ENCODE results near the gene POU2F2. TPM values are rescaled to one million over a fixed set of nuclear protein-coding genes. Genes with fewer than 3 reads are reported as not detected.

POU2F2 gene
- total RNA-seq, 1 donor from 2014 or later: 0.83 TPM

DNA sequence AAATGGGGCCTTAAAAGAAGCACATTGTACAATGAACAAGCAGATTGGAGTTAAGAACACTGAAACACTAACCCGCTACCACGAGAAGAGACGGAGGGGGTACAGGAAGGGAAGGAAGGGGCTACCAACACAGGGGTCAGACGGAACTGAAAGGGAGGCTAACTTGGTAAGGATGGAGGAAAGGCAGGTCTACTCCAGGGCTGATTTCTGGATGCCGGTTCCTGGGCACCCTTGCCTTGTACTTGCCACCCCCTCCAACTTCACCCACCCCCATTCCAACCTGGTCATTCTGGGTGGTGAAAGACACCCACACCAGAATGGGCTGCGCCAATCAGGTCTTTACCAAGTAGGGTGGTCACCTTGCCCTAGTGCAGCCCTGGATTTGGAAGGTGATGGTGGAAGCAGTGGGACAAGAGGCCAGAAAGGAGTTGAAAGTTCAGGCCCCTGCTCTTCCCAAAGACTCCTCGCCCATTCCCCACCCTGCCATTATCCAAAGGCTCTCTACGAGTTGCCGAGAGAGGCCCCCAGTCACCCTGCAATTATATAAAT is 46.0 kb downstream of the POU2F2 start:
- ATAC-seq: no peak
- no peak for DNase-seq (ENCODE audit: low spot score)

DNA sequence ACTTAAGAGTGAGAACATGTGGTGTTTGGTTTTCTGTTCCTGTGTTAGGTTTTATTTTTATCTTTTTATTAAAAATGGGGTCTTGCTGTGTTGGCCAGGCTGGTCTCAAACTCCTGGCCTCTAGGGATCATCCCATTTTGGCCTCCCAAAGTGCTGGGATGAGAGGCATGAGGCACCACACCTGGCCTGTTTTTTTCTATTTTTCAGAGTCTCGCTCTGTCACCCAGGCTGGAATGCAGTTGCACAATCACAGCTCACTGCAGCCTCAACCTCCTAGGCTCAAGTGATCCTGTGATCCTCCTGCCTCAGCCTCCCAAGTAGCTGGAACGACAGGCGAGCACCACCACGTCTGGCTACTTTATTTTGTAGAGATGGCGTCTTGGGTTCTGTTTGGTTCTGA is 48.7 kb downstream of the POU2F2 start:
- no peak for ATAC-seq
- DNase-seq (ENCODE audit: low spot score): no peak

DNA sequence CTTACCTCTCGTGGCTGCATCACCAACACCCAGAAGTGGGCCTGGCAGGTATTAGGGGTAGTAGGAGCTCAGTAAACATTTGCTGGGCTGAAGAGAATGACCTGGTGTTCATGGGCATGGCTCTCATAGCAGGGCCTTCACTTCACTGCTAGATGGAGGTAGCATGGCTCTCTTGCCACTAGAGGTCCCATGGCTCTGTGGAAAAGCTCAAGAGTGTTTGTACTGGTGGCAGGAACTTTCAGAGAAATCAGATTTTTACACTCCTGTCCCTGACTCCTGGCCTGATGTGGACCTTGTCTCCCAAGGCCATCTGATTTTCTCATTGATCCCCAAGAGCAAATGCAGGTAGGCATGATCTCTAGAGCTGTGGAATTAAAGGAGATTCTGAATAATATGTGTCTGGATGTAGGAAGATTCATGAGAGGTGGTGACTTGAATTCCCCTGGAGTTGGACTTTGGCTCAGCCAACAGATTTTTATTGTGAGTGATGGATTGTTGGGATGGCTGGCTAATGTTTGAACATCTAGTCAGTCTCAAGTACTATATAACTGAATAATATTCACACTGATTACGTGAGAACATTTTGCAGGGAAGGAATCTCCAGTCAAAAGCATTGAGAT is 50.6 kb downstream of the POU2F2 start:
- DNase-seq (ENCODE audit: low spot score): no peak
- ATAC-seq: peak; percentile 83

DNA sequence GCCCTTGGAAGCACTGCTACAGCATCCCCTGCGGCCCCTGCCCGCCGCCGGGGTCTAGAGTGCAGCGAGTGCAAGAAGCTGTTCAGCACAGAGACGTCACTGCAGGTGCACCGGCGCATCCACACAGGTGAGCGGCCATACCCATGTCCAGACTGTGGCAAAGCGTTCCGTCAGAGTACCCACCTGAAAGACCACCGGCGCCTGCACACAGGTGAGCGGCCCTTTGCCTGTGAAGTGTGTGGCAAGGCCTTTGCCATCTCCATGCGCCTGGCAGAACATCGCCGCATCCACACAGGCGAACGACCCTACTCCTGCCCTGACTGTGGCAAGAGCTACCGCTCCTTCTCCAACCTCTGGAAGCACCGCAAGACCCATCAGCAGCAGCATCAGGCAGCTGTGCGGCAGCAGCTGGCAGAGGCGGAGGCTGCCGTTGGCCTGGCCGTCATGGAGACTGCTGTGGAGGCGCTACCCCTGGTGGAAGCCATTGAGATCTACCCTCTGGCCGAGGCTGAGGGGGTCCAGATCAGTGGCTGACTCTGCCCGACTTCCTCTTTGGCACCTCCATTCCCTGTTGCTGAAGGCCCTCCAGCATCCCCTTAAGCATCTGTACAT is 51.4 kb downstream of the POU2F2 start:
- no peak for ATAC-seq
- no peak for DNase-seq (ENCODE audit: low spot score)

DNA sequence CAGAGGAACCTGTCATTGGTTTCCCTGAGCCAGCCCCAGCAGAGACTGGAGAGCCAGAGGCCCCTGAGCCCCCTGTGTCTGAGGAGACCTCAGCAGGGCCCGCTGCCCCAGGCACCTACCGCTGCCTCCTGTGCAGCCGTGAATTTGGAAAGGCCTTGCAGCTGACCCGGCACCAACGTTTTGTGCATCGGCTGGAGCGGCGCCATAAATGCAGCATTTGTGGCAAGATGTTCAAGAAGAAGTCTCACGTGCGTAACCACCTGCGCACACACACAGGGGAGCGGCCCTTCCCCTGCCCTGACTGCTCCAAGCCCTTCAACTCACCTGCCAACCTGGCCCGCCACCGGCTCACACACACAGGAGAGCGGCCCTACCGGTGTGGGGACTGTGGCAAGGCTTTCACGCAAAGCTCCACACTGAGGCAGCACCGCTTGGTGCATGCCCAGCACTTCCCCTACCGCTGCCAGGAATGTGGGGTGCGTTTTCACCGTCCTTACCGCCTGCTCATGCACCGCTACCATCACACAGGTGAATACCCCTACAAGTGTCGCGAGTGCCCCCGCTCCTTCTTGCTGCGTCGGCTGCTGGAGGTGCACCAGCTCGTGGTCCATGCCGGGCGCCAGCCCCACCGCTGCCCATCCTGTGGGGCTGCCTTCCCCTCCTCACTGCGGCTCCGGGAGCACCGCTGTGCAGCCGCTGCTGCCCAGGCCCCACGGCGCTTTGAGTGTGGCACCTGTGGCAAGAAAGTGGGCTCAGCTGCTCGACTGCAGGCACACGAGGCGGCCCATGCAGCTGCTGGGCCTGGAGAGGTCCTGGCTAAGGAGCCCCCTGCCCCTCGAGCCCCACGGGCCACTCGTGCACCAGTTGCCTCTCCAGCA is 52.1 kb downstream of the POU2F2 start:
- ATAC-seq (no peak), DNase-seq (ENCODE audit: low spot score) (no peak)

DNA sequence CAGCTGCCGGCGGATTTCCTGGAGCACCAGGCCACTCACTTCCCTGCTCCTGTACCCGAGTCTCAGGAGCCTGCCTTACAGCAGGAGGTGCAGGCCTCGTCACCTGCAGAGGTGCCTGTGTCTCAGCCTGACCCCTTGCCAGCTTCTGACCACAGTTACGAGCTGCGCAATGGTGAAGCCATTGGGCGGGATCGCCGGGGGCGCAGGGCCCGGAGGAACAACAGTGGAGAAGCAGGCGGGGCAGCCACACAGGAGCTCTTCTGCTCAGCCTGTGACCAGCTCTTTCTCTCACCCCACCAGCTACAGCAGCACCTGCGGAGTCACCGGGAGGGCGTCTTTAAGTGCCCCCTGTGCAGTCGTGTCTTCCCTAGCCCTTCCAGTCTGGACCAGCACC is 53.0 kb downstream of the POU2F2 start:
- DNase-seq (ENCODE audit: low spot score) (no peak), ATAC-seq (no peak)

DNA sequence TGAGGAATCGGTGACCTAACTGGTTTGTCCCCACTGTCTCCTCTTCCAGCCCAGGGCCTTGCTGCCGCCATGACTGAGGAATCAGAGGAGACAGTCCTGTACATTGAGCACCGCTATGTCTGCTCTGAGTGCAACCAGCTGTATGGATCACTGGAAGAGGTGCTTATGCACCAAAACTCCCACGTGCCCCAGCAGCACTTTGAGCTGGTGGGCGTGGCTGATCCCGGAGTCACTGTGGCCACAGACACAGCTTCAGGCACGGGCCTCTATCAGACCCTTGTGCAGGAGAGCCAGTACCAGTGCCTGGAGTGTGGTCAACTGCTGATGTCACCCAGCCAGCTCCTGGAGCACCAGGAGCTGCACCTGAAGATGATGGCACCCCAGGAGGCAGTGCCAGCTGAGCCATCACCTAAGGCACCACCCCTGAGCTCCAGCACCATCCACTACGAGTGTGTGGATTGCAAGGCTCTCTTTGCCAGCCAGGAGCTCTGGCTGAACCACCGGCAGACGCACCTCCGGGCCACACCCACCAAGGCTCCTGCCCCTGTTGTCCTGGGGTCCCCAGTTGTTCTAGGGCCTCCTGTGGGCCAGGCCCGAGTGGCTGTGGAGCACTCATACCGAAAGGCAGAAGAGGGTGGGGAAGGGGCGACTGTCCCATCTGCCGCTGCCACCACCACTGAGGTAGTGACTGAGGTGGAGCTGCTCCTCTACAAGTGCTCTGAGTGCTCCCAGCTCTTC is 53.5 kb downstream of the POU2F2 start:
- ATAC-seq: no peak

DNA sequence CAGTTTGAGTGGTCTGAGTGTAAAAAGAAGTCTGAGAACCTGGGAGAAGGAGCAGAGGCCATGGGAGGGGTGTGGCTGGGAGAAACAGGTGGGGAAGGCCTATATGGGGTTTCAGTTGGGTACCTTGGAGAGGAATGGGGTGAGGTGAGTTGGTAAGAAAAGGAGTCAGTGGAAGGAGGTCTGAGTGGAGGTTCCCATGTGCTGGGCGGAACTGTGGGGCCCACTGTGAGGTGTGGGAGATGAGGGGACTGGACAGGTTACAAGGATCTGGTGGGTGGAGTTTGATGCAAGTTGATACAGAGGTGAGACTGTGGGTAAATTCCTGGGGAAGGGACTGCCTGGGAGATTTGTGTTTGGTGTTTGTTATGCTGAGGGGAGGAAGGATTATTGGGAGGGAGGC is 54.2 kb downstream of the POU2F2 start:
- ATAC-seq: no peak

More for the DNA sequence above, 53.5 kb downstream of the POU2F2 start:
- no peak for DNase-seq (ENCODE audit: low spot score)

DNA sequence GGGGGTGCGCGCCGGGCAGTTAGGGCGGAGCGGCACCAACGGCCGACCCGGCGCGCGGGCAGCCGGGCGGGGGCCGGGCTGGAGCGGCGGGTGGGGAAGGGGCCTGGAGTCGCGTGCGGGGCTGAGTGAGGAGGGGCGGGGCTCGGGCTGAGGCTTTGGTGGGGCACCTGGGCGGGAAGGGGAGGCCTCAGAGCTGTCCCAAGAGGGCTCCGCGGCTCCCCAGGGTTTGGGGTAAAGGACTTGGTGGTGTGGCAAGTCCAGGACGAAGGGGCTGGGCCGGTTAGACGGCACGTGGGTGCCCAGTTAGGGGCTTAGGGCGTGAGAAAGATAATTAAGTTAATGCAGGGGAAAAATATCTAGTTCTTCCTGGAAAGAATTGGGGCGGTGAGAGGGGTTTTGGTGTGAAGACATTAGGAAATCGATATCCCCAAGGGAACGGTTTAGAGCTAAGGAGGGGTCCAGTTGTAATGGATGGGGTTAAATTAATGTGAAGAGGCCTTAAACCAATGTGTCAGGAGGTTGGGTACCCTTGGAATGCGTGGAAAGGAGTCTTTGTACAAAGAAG is 55.8 kb downstream of the POU2F2 start:
- no peak for DNase-seq (ENCODE audit: low spot score)
- ATAC-seq: no peak

More for the DNA sequence above, 54.2 kb downstream of the POU2F2 start:
- no peak for DNase-seq (ENCODE audit: low spot score)

DNA sequence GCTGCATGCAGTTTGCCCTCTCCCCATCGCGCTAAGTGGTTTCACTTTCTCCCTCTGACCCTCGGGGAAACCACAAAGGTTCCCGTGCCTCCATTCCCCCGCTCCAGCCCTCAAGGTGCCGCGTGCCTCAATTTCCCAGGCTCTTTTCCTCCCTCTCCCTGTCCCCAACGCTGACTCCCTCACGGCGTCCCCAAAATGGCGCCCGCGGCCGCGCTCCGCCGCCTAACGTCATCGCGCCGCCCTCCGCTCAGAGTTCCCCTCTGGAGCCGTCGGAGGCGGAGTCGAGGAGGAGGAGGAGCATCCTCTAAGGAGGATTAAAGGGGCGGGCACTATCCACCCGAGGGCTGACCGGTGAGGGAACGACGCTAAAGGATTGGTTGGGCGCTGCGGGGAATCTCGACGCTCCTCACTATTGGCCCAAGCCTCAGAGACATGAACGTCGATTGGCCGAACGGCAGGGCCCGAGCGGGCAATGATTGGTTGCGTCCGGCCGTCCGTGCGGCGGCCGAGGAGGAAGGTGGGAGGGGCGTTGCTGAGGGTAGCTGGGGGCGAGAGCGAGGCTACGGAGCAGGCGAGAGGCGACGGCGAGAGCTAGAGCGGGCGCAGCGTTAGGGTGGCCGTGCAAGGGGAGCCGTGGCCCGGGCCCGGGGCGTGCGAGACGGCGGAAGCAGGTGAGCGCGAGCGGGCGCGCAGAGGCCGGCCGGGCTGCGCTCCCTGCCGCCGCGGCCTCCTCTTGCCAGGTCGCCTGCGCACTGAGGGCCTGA is 56.4 kb downstream of the POU2F2 start, which contains the start of gene ZNF574:
Gene ZNF574, plus strand, starts transcription at position 551 of the 764 bp plus-strand sequence. CDS start 2,441 bp downstream, outside the sequence.
- ATAC-seq (peak; percentile 95), DNase-seq (ENCODE audit: low spot score) (peak; percentile 98)

DNA sequence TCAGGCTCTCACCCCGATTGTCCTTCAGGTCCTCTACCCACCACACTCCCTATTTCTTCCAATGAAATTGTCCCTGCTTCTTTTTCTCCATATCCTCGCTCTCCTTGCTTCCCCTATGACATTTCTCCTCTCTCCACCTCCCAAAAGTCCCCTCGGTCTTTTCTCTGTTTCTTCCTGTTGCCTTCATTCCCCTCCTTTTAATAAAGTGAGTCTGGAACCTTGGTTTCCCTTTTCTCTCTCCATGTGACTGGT is 57.0 kb downstream of the POU2F2 start:
- no peak for ATAC-seq
- no peak for DNase-seq (ENCODE audit: low spot score)

DNA sequence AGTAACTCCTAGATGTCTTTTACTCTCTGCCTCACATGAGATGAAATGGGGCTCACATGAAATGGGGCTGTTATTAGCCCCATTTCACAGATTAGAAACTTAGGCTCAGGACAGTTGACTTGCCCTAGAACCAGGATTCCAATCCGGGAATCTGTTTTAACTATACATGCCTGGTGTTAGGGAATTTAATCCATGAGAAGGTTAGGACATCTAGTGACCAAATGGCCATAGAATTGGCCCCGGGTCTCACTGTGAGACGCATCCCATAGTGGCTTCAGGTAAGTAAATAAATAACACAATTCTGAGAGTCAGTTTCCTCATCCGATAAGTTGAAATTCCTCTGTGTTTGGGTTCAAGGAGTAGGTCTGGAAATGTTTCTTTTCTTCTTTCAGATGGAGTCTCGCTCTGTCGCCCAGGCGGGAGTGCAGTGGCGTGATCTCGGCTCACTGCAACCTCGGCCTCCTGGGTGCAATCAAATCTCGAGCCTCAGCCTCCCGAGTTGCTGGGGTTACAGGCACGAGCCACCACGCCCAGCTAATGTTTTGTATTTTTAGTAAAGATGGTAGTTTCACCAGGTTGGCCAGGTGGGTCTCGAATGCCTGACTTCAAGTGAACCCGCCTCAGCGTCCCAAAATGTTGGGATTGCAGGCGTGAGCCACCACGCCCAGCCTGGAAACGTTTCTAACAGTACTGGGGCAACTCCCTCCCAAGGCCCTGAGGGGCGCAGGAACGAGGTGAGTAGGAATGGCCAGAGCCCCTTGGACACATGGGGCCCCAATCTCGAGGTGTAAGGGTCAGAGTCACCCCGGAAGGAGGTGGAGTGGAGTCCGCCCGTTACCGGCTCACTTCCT is 57.5 kb downstream of the POU2F2 start:
- peak; percentile 2 for ATAC-seq

DNA sequence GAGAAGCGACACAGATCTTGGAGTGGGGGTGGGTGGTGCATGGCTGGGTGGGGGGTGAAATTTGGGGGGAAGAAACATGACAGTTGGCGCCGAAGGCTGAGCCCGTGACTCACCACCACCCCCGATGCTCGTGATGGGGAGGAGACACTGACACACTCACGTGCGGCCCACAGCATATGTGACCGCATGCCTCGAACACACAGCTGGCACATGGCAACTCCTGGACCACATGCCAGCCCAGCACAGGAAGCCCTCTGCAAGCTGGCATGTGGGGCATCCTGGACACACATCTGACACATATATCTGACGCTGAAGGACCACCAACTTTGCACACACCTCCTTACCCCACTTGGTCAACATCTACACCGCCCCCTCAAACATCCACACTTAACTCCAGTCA is 61.0 kb downstream of the POU2F2 start:
- DNase-seq (ENCODE audit: low spot score) (no peak), ATAC-seq (no peak)

More for the DNA sequence above, 57.5 kb downstream of the POU2F2 start:
- DNase-seq (ENCODE audit: low spot score): no peak

DNA sequence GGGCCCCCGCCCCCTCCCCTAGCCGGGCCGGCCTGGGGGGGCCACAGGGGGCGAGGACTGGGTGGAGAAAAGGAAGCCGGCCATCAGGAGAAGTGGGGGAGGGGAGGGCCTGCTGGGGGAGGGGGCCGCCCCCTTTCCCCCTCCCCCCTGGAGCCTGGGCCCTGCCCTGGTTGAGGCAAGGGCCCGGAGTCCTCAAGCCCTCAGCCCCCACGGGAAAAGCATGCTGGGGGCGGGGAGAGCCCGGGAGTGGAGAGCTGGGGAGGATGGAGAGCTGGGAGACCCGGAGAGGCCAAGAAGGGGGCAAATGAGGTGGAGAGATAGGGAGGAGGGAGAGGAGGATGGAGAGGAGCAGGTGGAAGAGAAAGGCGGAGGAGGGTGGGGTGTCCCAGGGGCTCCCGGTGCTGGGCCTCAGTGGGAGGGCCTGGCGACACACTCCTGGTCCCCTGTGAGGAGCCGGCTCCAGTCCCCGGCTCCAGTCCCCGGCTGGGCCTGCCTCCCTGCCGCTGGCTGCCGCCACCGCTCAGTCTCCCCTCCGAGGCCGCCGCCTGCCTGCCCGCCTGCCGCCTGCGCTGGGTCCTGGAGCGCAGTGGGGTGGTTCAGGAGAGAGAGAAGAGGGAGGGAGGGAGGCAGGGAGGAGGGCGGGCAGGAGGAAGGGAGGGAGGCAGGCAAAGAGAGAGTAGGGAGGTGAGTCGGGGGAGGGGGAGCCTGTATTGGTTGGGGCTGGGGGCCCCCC is 62.5 kb downstream of the POU2F2 start, which contains the start of gene GRIK5:
Gene GRIK5, minus strand, starts transcription at position 588 of the 733 bp plus-strand sequence. CDS start 4,436 bp downstream, outside the sequence.
- DNase-seq (ENCODE audit: low spot score): no peak
- ATAC-seq: no peak

DNA sequence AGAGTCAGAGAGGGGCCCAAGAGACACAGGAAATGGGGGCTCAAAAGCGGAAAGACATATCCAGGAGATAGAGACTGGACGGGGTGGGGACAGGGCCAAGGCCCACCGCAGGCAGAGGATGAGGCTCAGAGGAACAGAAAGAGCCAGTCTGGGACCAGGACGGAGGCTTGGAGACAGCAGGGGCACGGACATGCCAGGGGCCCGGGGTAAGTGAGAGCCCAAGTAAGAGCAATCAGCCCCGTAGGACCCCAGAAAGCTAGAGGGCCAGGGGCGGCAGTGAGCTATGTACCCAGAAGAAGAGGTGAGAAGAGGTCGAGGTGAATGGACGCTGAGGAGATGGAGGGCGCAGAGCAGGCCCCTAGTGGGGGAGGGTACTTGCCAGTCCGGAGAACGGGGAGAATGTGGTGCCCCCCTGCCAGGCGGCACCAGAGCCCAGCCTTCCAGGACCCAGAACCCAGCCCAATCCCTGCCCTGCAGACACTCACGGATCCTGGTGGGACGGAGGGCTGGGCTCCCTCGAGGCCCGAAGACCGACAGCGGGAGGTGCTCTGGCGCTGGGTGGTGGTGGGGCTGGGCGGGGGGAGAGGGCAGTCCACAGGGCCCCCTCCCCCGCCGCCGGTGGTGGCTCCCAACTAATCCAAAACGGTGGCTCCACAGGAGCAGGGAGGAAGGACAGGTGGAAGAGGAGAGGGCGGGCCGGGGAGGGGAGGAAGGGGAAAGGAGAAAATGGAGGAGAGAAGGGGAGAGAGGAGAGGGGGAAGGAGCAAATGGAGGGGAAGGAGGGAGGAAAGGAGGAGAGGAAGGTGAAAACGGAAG is 63.3 kb downstream of the POU2F2 start:
- DNase-seq (ENCODE audit: low spot score) (no peak), ATAC-seq (no peak)

DNA sequence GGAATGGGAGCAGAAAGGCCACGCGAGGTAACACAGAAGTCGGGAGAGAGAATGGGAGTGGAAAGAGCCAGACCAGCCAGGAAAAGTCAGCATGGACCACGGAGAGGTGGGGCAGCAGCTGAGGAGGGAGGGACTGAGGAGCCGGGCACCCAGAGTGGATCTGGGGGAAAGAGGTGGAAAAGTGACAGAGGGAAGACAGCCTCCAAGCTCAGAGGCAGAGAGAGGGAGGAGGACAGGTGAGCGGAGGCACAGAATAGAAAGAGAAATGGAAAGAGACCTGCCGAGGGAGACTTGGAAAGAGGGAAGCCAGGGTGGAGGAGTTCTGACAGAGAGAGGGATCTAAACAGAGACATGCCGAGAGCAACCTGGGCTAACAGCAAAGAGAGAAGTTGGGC is 63.9 kb downstream of the POU2F2 start:
- DNase-seq (ENCODE audit: low spot score) (no peak), ATAC-seq (no peak)

DNA sequence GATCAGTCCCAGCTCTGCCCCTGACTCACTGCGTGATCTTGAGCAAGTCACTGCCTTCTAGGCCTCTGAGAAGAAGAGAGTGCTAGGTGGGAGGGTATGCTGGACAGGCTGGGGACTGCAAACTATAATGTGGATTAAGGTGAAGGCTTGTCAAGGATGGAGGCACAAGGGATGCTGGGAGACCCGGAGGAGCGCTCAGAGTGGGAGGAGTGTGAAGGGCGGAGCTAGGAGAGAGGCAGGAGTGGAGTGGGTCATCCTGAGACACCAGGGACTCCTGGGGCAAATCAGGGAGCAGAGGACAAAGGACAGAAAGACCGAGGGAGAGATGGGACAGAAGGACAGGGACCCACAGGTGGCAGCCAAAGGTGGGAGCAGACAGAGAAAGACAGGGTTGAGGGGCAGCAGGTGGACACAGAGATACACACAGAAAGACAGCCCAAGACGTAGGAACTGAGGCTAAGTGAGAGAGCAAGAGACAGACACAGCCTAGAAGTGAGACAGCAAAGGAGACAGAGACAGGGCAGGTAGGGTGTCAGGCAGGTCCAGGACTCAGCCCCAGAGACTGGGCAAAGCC is 64.8 kb downstream of the POU2F2 start:
- ATAC-seq (no peak), DNase-seq (ENCODE audit: low spot score) (no peak)

Measured in left lobe of liver (tissue), 2 donors.